HG03196 (cell line): ENCODE data around the gene FOXP1.

Source experiments
- ATAC-seq: cut with Tn5 transposase; IDR thresholded peaks from one replicate; pipeline ENCODE4 v1.9.1; 2021; ENCODE audit not compliant: unreplicated experiment

Gene FOXP1

DNA sequence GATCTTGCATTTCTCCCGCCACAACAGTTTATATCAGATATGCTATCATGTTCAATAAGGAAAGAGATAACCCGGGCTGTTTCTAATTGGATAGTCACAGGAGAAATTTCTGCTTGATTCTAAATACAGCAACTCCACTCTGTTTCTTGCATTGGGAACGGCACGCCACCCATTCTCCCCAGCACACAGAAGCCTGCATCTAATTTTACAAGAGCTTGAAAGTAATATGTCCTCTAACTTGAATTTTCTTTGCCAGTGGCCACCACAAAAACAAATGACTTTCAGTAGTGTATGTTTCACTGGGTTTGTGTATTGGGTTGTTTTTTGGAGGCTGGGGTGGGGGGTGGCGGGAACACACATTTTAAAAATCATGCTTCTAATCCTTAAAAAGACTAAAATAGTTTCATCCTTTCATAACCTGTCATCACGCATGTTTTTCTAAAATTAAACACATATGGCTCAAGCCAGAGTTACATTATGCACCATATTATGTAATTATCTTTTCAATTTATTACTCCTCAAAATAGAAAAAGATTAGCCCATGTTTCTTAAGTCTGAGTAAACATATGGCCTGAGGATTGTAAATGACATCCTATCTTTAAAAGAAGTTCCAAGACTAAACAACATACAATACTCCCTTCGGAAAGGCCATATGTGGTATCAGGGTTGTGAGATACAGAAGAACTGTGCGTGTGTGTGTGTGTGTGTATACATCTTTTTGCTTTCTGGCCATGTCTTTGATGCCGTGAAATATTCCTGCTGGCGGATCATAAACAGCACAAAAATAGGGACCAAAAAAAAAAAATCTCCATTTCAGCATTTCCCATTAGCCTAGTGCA, 176.3 kb downstream of the FOXP1 start:
- ATAC-seq: no peak

- ATAC-seq: no peak
Measured at GRCh38 chr3:71402911-71403310, 180.6 kb downstream of the FOXP1 start.

GRCh38 chr3:71402280-71402679, 181.2 kb downstream of the FOXP1 start:
- ATAC-seq: no peak

DNA sequence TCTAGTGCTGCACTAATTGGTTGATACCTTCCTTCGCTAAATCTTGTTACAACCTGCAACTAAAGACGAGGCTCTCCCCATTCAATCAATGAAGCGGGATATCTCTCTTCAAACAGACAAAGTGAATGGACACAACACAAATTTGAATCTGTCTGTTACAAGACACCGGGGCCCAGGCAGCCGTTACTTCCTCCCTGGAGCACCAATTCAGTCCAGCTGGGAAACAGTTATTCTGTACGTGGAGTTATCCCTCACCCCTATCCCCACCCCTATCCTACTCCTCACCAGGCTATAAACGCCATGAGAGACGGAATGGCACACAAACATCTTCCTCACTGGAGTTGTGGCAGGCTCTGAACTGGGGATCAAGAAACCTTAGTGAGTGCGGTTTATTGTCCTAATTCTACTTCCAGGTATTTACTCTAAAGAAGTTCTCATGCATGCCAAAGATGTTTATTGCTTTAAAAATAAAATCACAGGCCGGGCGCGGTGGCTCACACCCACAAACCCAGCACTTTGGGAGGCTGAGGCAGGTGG, 181.8 kb downstream of the FOXP1 start:
- ATAC-seq: no peak

GRCh38 chr3:71400986-71401451, 182.5 kb downstream of the FOXP1 start:
- ATAC-seq: no peak

GRCh38 chr3:71399478-71399877, 184.1 kb downstream of the FOXP1 start:
- no peak for ATAC-seq

DNA sequence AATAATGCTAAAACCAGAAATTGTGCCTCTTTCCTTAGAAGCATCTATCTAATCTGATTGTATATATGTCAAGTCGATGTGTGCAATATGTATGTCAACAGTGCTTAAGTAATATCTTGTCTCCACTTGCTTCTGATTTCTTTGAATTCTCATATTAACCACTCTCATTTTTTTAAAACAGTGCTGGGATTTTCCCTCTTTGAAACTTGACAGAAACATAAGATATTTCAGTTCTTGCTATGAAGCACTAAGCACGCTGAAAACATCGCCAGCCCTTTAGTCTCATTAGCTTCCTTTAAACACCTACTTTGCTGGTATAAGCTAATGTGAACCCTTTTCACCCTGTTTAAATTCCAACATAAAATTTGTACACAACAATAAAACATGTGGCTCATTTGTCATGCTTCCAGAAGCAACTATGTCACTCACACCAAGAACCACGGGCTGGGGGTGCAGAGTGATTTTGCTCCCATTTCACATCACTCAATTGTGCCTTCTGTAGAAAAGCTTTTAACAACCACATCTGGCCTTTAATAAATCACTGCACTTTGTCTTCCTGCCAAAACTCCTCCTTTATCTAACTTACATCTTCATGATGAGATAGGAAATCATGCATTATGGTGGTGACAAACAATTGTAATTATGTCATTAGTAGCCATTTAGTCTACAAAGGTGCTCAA, 185.2 kb downstream of the FOXP1 start:
- no peak for ATAC-seq

DNA sequence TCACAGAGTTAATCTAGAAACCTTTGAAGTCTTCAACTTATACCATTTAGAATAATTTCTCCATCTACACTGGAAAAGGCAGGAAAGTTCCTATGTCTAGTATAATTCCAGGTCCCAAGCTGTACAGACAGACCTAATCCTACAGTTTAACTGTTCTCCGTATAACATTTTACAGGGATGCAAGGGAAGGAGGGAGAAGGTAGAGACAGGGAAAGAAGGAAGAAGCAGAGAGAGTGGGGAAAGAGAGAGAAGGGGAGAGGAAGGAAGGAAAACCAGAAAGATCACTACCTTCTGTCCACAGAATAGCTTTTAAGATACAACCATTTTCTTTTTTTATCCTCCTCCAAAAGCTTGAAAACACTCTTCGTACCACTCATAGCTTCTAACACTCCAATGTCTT, 185.8 kb downstream of the FOXP1 start:
- ATAC-seq: no peak

DNA sequence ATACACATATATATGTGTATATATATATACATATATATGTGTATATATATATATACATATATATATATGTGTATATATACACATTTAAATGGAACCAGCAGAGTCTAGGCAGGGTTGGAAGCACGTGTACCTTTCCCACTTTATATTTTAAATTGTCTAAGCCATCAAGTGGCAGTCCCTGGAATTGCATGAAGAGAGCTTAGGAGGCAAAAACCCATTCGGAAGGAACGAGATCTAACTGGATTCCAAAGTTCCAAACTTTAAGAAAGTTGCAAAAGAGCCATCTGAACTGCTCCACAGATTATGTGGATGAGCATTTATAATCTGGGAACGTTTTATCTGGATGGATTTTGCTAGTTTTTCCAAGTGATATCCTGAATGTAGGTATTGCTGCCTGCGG, 186.5 kb downstream of the FOXP1 start:
- ATAC-seq: no peak

DNA sequence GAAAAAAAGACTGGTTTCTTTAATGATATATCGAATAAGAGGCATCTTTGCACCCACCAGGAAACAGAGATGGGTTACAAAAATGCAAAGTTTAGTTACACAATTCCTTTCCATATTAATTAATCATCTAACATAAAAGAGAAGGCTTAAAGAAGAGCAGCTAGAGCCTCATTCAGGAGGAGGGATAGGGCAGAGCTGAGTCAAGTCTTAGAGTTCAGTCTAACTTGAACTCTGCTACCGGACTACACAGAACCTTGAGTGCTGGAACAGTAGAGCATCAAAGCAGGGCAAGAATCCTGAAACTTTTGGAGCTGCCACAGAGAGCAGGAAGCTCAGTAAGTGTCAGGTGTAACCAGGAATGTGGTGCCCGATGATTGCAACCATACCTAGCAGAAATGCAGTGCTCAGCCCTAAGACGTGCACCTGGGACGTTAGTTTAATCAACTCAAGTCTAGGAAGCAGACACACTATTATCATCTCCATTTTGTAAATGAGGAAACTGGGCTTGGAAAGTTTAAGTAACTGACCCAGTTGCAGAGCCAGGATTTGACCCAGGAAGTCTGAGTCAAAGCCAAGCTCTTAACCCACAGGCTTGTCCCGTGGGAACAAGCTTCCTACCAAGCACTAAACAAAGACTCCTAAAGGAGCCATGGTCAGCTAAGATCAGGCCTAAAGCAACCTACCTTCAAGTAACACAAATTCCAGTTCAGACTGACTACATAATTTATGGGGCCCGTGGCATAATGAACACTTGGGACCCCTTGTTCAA, 187.4 kb downstream of the FOXP1 start:
- no peak for ATAC-seq

- no peak for ATAC-seq
Measured at GRCh38 chr3:71395470-71395869, 188.1 kb downstream of the FOXP1 start.

DNA sequence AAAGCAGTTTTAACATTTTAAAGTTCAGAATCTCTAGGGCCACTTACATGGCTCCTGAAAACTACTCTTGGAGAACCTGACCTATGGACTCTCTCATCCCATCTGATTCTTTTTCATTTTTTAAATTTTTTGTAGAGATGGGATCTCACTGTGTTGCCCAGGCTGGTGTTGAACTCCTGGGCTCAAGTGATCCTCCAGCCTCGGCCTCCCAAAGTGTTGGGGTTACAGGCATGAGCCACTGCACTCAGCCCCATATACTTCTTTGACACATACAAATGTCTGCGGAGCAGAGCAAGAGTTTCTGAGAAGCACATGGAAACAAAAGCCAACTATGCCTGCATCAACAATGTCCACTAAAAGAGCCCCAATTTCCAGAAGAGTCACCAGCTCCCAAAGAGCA, 189.8 kb downstream of the FOXP1 start:
- ATAC-seq: no peak

DNA sequence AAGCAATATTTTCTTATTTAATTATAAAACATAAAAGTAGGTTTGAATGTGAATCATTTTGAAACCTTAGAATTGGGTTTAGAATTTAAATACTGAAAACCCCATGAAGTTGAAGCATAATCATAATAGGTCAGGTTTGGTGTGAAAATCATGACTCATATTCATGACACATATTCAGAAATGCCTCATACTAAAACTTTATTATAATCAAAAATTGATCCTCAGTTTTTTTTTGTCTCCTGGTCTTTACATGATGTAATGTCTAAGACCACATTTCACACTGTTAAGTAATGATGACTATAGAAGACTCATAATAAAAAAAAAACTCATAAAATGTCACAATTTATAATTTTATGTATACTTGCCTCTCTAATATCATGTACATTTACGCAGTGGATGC, 190.4 kb downstream of the FOXP1 start:
- ATAC-seq: peak; percentile 50

GRCh38 chr3:71392251-71392650, 191.3 kb downstream of the FOXP1 start:
- peak; percentile 81 for ATAC-seq

- ATAC-seq: no peak
Measured at GRCh38 chr3:71391361-71391760, 192.2 kb downstream of the FOXP1 start.

GRCh38 chr3:71389911-71390573, 193.5 kb downstream of the FOXP1 start:
- ATAC-seq: no peak

GRCh38 chr3:71389191-71389590, 194.3 kb downstream of the FOXP1 start:
- ATAC-seq: no peak

- no peak for ATAC-seq
Measured at GRCh38 chr3:71388535-71389120, 194.9 kb downstream of the FOXP1 start.

- ATAC-seq: no peak
Measured at GRCh38 chr3:71387586-71387985, 195.9 kb downstream of the FOXP1 start.
